ENCODE measurements around the gene SP4.
"Not testable (repeated sequence)": the region's sequence is repeated elsewhere in the genome, so short reads cannot be mapped to it uniquely, and the experiment has no call there.

Gene SP4

DNA sequence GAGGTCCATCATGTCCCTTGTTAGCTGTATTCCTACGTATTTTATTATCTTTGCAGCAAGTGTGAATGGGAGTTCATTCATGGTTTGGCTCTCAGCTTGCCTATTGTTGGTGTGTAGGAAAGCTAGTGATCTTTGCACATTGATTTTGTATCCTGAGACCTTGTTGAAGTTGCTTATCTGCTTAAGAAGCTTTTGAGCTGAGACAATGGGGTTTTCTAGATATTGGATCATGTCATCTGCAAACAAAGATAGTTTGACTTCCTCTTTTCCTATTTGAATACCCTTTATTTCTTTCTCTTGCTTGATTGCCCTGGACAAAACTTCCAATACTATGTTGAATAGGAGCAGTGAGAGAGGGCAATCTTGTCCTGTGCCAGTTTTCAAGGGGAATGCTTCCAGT, 104.6 kb downstream of the SP4 start:
- not testable (repeated sequence) for DNase-seq

DNA sequence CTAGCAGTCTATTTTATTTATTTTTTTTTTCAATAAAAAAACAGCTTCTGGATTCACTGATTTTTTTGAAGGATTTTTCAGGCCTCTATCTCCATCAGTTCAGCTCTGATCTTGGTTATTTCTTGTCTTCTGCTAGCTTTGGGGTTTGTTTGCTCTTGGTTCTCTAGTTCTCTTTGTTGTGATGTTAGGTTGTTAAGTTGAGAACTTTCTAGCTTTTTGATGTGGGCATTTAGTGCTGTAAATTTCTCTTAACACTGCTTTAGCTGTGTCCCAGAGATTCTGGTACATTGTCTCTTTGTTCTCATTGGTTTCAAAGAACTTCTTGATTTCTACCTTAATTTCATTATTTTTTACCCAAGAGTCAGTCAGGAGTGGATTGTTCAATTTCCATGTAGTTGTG, 105.8 kb downstream of the SP4 start:
- DNase-seq, result not testable (repeated sequence)

DNA sequence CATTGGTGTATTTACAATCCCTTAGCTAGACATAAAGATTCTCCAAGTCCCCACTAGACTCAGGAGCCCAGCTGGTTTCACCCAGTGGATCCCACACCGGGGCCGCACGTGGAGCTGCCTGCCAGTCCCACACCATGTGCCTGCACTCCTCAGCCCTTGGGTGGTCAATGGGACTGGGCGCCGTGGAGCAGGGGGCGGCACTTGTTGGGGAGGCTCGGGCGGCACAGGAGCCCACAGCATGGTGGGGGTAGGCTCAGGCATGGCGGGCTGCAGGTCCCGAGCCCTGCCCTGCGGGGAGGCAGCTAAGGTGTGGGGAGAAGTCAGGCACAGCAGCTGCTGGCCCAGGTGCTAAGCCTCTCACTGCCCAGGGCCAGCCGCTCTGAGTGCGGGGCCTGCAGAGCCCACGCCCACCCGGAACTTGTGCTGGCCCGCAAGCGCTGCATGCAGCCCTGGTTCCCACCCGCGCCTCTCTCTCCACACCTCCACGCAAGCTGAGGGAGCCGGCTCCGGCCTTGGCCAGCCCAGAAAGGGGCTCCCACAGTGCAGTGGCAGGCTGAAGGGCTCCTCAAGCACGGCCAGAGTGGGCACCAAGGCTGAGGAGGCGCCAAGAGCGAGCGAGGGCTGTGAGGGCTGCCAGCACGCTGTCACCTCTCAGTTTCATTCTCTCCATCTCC, 108.7 kb downstream of the SP4 start:
- not testable (repeated sequence) for DNase-seq

DNA sequence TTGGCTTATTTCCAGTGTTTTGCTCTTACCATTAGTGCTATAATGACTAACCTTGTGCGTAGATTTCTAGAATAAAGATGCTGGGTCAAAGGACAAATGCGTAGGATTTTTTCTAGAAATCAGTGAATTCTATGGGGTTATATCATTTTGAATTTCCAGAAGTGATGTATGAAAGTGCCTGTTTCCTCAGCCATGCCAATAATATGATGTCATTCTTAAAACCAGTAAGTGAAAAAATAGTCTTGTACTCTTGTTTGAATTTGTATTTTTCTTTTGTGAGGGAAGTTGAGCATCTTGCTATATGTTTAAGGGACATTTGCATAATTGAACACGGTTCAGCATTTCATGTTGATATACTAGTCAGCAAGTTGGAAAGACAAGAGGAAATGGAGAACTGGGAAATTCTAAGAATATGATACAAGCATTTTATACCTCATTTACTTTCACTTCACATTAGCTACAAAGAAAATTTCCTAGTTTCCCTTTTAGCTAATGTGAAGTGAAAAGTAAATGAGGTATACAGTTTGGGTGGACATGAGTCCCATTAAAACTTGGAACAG, 111.1 kb downstream of the SP4 start:
- no peak for DNase-seq

DNA sequence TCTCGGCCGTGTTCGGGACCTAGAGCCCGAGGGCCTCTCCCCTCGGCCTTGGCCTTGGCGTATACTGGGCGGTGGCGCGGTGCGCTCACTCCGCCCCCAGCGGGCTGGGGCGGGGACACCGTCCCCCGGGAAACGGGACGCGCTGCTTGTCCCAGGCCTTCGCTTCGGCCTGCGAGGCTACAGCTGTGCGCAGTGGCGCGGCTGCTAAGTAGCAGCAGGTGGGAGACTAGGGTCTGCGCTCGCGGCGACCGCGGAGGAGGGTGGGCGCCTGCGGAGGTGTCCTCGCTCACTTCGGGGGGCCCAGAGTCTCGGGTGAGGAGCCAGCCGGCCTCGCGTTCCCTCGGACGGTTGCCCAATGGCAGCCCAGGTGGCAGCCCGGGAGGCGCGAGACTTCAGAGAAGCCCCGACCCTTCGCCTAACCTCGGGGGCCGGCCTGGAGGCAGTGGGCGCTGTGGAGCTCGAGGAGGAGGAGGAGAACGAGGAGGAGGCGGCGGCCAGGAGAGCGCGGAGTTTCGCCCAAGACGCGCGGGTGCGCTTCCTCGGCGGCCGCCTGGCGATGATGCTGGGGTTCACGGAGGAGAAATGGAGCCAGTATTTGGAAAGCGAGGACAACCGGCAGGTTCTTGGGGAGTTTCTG, 115.1 kb downstream of the SP4 start, which contains the start of gene DNAH11:
DNAH11 (plus strand) TSS at position 149 of the 637 bp plus-strand sequence; CDS start at position 356, 207 bp downstream.
- DNase-seq, result peak; percentile 23

DNA sequence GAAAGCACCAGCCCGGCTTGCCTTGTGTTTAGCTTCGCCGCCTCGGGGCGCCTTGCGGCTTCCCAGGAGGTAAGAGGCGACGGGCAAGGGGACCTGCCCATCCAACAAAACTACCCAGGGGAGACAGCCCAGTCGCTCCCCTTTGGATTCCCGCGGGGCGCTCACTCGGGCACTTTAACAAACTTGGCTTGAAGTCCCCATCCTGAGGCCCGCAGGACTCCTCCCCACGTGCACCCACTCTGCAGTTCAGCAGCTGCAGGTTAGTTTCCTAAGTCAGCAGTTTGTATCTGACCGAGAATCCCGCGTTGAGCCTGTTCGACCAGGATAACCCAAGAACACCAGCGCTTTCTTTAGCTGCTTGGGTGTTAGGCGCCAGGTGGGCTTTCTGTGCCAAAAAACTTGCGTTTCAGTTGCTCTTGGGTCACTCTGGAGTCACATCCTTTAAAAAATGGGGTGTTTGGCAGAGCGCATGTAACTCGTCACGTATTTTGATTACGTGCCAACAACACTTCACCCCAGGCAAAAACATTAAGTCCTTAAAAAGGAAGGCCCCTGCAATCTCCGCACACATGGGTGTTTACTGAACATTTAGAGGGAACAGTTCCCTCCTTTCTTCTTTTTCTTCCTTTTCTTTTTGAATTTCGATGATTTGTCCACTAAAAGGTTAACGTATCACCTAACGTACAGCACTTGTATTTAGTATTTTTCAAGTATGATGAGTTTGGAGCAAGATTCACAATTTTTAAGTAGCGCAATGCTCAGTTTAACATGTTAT, 115.8 kb downstream of the SP4 start:
- DNase-seq, result no peak

DNA sequence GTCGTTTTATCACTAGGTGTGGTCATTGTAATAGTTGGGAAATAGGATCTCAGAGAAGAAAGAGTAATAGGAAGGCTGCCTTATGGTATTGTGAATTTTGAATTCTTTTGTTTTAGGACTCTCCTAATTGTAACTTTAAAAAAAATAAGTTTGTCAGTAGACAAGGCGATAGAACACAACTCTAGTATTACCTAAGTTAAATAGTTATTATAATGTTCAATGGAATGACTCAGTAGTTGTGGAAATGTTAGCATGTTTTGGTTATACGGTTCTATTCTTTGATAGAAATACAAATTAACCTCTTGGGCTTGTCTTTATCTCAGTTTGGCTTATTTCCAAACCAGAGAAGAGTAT, 116.4 kb downstream of the SP4 start:
- DNase-seq, result no peak

DNA sequence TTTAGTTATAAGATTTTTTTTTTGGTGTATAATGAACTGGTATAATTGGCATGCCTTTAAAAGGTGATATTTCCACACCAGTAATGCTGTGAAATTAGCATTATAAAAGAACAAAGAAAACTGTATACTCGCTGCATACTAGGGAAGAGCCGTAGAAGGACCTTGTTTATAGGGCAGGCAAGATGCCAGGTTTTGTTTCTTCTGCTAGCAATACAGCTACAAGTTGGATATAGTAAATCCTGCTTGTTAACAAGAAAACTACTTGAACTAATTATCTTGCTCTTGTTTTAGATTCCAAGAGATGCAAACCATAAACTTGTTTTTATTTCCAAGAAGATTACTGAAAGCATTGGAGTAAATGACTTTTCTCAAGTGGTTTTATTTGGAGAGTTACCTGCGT, 116.8 kb downstream of the SP4 start:
- no peak for DNase-seq

DNA sequence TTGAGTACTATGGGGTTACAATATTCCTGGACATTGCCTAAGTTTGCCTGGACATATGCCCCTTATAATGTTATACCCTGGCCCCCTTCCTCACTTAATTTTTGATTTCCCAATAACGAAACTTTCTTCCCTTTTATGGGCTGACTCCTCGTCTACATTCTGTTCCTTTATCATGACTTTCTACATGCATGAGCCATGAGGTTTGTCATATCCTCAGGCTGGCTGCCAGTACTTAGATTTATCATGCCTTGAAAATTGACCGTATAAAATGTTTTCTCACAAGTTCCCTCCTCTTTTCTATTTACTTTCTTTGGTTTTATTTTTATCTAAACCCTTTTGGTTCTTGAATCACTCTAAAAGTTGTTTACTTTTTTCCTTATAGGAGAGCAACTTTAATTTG, 119.6 kb downstream of the SP4 start:
- no peak for DNase-seq

DNA sequence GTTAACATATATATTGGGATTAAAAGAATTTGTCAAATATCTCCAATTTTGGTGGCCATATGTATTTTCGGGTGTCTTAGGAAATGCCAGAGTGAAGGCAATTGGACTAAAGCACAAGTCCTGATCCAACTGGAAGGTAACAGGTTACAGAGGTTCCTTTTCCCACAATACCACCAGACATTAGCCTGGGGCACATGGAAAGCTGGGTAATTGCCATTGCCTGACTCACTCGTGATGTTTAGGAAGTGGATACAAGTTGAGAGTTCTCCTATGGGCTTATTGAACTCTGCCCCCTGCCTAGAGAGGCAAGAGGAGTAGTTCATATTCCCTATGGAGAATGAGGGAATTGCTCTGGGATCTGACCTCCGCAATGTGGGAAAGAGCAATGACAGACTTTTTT, 120.6 kb downstream of the SP4 start:
- DNase-seq, result peak; percentile 3

DNA sequence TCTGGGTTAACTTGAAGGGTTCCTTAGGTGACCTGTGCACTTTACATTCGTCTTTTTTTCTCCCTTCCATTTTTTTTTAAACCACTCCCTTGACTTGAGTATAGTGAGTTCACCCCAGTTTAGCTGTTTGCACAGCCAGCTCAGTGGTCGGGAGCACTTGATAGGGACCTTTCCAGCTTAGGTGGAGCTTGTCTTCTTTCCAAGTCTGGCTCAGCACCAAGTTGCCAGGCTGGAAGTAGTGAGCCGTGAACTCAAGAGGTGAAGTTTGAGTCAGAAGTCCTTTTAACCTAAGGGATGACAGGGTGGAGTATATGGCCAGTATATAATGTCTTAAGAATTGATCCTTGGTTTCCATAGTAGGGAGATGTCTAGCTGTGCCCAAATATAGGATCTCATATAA, 122.2 kb downstream of the SP4 start:
- no peak for DNase-seq

DNA sequence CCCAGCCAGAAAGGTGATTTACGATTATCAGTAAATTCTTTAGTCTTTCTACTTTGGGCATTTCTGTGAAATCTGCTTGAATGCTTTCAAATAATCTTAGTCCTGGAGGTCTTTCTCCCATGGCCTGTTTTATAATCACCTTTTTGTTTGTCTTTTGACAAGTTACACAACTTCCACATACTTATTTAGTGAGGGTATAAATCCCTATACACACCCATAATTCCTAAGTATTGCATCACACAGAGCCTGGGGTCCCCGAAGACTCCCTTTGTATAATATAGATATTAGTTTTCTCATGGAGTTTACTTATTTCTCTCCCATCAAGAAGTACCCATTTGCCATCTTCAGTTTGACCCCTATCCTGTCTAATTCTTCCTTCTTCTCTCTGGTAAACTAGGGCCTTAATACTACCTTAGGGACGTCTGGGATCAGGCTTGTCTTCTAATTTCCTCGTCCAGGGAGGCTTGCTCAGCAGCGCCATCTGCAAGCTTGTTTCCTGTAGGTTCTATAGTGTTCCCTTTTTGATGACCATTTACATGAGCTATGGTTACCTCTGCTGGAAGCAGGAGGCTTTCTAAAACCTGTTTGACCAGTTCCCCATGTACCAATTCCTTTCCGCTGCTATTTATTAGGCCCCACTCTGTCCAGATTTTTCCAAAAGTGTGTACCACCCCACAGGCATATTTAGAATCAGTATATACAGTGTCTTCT, 123.1 kb downstream of the SP4 start:
- no peak for DNase-seq

DNA sequence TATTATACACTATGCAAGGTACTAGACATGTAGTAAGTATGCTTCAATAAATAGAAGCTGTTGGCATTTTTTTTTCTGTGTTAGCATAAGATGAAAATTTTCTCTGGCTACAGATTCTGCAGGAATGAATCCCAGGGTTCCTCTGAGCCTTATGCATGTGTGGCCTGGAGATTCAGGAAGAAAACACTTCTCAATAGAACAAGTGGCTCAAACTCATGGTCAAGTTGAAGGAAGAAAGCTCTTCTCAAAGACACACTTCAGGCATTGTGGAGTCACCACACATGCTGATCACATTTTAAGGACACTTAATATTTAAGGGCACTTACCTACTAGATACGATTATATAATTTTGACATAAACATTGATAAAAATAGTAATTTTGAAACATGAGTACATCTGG, 134.5 kb downstream of the SP4 start:
- DNase-seq, result no peak

Data from T1000 (cell line).